HEK293T (cell line): ENCODE measurements around the gene WDR13.

ENCODE experiments used
- ARNT ChIP-seq: fragments of 450-650 bp; IDR thresholded peaks from 2 replicates; pipeline ENCODE4 v1.6.1; 2017; ENCODE audit warnings: mild to moderate bottlenecking
- BHLHE40 ChIP-seq: fragments of 450-650 bp; IDR thresholded peaks from 2 replicates; pipeline ENCODE4 v1.6.1; 2016; ENCODE audit warnings: mild to moderate bottlenecking, moderate library complexity, borderline replicate concordance
- ELF4 ChIP-seq: fragments of 450-650 bp; IDR thresholded peaks from 2 replicates; pipeline ENCODE4 v1.6.1; 2017; ENCODE audit warnings: antibody characterized with exemption
- FOXA1 ChIP-seq: fragments of 450-650 bp; IDR thresholded peaks from 2 replicates; pipeline ENCODE4 v1.6.1; 2016; ENCODE audit warnings: mild to moderate bottlenecking
- FOXK2 ChIP-seq: fragments of 450-650 bp; IDR thresholded peaks from 2 replicates; pipeline ENCODE4 v1.6.1; 2016; ENCODE audit warnings: mild to moderate bottlenecking
- FOXM1 ChIP-seq: fragments of 450-650 bp; IDR thresholded peaks from 2 replicates; pipeline ENCODE4 v1.6.1; 2017; ENCODE audit warnings: mild to moderate bottlenecking, borderline replicate concordance
- HDGF ChIP-seq: fragments of 450-650 bp; IDR thresholded peaks from 2 replicates; pipeline ENCODE4 v1.6.1; 2017; ENCODE audit warnings: antibody characterized with exemption, borderline replicate concordance
- L3MBTL2 ChIP-seq: fragments of 450-650 bp; conservative IDR thresholded peaks from 2 replicates; pipeline ENCODE4 v1.6.1; 2016; ENCODE audit warnings: mild to moderate bottlenecking
- NFRKB ChIP-seq: fragments of 450-650 bp; IDR thresholded peaks from 2 replicates; pipeline ENCODE4 v1.6.1; 2016; ENCODE audit warnings: mild to moderate bottlenecking, moderate library complexity
- PKNOX1 ChIP-seq: fragments of 450-650 bp; IDR thresholded peaks from 2 replicates; pipeline ENCODE4 v1.6.1; 2016
- SP1 ChIP-seq: fragments of 450-650 bp; IDR thresholded peaks from 2 replicates; pipeline ENCODE4 v1.6.1; 2017
- SUZ12 ChIP-seq: fragments of 450-650 bp; IDR thresholded peaks from 2 replicates; pipeline ENCODE4 v1.6.1; 2016; ENCODE audit warnings: mild to moderate bottlenecking
- TARDBP ChIP-seq: fragments of 450-650 bp; IDR thresholded peaks from 2 replicates; pipeline ENCODE4 v1.6.1; 2016
- ZNF384 ChIP-seq: fragments of 450-650 bp; IDR thresholded peaks from 2 replicates; pipeline ENCODE4 v1.6.1; 2016

DNA sequence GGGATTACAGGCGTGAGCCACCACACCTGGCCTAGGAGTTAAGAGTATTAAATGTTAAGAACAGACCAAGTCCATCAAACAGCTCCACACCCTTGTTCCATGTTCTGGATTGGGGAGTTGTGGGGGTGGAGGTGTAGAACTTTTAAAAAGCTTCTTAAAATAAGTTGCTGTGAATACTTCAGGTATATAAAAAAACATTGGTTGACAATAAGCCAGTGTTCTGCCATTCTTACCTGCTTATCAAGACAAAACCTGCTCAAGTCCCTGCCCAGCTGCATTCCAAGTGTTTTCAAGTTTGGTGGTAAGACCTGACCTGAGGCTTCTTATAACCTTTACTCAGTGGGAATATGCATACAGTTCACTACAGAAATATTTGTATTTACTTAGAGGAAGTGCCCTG lies 16.6 kb upstream of the WDR13 start:
- no peak for TF ChIP-seq FOXA1
- TF ChIP-seq ARNT = no peak
- no peak for TF ChIP-seq FOXM1
- TF ChIP-seq L3MBTL2 = no peak
- TF ChIP-seq PKNOX1 = no peak
- no peak for TF ChIP-seq FOXK2
- no peak for TF ChIP-seq ELF4
- no peak for TF ChIP-seq TARDBP
- TF ChIP-seq BHLHE40 = no peak
- no peak for TF ChIP-seq SP1
- no peak for TF ChIP-seq ZNF384
- no peak for TF ChIP-seq SUZ12
- no peak for TF ChIP-seq NFRKB
- TF ChIP-seq HDGF = no peak
